HG03097 (cell line): ENCODE data around the gene RGS1.

Experiments
- ATAC-seq: cut with Tn5 transposase; IDR thresholded peaks from one replicate; pipeline ENCODE4 v1.9.1; 2021; ENCODE audit not compliant: unreplicated experiment, low FRiP score

Gene RGS1

DNA sequence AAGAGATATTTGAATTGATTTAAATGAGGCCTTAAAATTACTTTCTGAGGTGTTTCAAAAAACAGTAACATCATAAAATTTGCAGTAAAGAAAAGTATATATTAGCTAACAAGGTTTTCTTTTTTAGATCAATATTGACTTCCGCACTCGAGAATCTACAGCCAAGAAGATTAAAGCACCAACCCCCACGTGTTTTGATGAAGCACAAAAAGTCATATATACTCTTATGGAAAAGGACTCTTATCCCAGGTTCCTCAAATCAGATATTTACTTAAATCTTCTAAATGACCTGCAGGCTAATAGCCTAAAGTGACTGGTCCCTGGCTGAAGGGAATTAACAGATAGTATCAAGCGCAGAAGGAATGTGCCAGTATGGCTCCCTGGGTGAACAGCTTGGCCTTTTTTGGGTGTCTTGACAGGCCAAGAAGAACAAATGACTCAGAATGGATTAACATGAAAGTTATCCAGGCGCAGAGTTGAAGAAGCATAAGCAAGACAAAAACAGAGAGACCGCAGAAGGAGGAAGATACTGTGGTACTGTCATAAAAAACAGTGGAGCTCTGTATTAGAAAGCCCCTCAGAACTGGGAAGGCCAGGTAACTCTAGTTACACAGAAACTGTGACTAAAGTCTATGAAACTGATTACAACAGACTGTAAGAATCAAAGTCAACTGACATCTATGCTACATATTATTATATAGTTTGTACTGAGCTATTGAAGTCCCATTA is 3.6 kb downstream of the RGS1 start:
- ATAC-seq: peak; percentile 28

DNA sequence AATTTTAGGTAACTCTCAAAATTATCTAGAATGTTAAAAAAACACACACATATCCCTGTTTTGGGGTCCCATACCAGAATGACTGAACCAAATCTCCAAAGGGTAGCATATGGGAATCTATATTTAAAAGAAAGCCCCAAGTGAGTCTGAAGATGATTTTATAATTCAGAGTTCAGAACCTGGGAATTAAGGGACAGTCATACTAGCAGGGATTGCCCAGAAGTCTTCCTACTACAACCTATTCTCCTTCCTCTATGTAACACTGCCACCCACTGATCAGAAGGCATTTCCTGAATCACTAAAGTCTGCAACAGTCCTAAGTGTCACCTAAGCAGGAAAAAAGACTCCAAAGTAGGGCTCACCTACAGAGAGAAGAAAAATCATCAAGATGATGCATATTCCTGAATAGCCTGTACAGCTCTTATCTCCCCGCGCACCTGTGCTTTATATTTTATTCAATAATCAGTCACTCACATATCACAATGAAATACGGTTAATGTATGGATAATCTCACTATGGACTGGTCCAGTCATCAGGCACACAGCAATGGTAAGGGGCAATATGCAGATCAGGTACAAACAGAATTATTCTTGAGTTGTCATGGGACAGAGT is 4.9 kb downstream of the RGS1 start:
- no peak for ATAC-seq

DNA sequence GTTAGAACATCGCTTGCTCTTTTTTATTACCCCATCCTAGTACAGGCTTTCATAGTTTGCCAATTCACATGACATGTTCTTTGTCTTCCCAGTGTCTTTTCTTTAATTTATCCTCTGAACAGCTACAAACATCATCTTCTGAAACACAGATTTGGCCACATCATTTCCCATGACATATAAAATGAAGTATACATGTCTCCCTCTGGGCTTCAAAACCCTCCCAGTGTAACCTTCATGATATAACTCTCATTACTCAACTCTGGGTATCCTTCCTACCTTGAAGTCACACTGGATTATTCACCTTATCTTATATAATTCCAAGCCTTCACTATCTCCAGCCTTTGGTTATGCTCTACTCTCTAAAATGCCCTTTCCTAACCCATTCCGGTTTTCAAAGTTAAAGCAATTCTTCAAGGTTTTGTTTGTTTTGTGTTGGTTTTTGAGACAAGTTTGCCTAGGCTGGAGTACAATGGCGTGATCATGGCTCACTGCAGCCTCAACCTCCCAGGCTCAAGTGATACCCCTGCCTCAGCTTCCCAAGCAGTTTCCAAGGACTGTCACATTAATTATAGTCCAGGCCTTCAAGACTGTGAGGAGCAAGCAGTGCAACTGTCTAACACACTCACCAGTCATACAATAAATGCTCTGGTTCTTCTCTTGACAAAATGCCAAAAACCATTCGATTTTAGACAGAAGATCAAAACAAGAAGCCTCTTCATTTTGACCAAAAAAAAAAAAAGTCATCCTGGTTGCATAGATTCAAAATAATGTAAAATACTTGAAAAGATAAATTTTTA is 5.8 kb downstream of the RGS1 start:
- no peak for ATAC-seq

DNA sequence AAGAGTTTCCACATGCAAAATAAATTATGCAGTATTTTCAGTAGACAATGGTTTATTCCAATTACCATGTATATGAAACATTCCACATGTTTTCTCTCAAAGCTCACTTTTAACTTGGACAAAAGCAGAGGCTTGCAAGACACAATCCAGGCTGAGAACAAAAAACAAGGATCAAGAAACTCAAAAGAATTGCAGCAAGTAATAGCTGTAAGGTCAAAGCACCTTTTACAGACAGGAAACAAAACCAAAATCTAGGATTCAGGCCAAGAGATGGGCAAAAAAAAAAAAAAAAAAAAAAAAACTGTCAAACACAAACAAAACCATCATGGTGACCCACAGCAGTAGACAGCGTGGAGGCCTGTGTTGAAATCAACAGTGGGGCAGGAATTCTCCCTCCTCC is 9.3 kb downstream of the RGS1 start:
- no peak for ATAC-seq

DNA sequence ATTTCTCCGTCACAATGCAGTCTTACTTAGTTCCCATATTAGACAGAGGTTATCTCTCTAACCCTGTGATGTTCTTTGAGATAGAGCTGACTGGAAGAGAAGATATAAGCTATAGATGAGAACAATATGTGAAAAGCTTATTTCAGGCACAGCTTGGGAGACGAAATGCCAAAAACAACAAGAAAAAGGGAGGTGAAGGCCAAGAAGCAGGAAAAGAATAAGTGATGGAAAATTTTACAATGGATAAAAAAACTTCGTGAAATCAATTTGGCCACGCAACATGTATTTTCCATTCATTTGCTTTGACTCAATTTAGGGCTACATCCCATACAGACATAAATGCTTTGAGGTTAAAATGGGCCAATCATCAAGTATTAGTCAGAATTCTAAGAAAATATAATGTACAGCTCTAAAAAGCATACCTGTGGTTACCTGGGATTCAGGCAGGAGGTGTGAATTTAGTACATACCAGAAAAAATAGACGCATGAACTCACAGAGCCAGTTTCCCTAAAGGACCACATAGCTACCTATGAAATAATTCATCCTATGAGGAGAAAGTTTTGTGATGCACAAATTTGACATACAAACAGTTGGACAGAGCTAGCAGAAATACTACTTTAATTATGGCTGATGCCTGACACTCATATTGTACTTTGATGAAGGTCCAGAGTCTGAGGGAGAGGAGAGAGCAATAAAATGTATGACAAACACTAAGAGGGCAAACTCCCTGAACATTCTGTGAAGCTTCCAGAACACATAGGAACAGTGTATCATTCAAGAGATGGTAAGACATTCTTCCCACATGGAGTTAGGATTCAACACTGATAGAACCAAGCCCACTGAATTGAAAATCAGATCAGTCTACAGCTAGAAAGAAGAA is 12.1 kb downstream of the RGS1 start:
- no peak for ATAC-seq

DNA sequence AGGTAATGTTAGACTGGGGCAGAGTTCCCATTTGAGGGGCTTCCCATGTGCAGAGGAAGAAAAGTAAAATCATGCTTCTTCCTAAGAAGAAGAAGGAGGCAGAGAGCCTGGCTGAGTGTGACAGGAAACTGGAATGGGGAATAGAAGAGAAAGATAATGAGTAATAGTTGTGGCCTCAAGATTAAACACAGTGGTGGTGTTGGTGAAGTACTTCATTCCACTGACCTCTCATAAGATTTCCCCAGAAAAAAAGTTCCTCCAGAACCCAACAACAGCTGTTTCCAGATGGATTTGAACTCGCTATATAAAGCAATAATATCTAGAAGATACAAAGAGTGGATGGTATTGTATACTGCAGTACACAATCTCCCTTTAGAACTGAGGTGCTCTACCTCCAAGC is 13.0 kb downstream of the RGS1 start:
- no peak for ATAC-seq

DNA sequence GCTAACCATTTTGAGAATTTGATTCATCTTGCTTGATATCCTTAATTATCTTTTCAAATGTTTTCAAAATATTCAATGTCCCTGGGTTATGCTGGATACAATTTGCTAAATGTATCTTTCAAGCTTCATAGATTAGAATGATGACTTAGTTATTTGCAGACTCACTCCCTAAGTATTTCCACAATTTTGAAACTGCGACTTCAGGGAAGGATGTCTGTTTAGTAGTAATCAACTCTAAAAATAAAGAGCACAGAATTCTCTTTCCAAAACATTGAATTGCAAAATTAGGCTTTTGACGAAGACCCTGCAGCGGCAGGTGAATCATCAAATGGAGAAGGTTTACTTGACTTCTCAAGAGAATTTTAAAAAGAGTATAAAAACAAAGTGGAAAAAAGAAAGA is 14.2 kb downstream of the RGS1 start:
- ATAC-seq: no peak

DNA sequence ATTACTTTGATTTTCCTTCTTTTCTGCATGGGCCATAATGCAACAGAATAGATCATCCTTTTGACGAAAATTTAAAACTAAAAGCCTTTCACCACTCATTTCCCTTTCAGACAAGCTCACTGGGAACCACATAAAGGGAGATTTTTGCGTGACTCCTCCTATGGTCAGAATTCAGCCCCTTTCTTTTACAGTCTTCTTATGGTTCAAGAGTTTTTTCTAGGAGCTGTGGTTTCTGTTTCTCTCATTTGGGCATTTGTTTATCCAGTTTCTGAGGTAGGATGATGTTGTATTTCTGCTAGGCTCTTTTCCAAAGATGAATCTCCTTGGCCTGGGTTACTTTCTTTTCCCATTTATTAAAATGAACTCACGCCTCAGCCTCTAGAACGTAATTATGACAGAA is 16.9 kb downstream of the RGS1 start:
- ATAC-seq: no peak

DNA sequence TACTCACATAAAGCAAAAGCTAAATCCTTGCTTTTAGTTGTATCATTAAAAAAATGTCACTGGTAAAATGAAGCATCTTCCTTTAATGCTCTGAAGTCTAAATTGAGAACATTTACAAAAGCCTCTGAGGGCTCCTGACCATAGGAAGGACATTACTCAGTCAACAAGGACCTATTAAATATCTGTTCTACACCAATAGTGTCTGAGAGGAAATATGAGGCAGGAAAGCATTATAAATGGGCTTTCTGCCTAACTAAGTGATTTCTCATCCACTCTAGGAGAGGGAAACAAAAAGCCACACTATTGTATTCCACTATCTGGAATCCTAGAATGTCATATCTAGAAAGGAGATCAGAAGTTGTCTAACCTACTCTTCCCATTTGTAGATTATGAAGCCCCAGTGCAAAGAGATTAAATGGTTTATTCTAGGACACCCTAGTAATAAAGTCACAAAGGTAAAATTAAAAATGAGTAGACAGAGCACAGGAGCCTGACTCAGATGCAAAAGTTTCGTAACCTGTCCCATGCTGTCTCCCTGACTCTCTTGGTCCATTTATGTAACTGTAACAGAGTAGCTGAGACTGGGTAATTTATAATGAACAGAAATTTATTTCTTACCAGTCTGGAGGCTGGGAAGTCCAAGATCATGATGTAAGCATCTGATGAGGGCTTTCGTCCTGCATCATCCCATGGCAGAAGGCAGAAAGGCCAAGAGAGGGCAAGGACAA is 17.6 kb downstream of the RGS1 start:
- no peak for ATAC-seq

DNA sequence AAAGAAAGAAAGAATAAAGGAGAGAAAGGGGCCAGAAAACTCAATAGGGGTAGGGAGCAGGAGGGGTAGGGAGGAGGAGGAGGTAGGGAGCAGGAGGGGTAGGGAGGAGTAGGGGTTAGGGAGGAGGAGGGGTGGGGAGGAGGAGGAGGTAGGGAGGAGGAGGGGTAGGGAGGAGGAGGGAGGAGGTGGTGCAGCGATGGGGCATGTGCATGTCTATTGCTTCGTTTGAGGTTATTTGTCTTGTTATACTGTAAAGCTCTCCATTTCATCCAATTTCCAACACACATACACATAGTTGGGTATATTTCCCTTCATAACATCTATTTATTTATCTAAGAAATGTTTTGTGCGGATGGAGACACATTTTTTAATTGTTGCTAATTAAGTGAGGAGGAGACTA is 19.7 kb downstream of the RGS1 start:
- no peak for ATAC-seq

DNA sequence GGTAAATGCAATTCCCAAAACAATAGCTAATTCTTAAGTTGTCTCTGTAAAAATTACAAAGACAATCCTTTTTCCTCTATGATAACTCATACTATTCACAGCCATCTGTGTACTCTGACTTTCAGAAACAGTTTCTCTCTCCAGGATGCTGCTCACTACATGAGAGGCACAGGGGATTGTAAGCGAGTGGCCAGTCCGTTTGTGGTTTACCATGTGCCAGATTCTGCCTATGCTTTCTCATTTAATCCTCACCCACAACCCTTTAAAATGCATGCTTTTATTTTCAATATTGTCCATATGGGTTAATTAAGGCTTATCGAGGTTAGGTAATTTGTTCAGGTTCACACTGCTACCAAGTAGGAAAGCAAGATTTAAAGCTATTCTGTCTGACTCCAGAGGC is 23.0 kb downstream of the RGS1 start:
- no peak for ATAC-seq

DNA sequence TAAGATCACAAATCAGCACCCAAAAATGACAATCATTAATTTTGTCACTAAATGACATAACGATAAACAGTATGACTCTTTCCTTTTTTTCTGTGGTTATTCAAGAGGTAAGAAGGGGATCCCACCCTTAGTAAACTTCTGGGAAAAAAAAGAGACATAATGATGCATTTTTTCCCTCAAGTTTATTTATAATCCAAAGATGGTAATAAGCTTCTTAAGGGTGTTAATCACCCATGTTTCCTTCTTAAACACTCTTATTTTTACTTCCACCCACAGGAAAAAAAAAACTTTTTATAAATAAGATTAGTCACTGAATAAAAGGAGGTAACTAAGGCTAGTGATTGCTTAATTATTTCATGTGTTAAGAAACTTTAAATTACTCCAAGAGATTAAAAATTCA is 24.7 kb downstream of the RGS1 start:
- ATAC-seq: no peak

DNA sequence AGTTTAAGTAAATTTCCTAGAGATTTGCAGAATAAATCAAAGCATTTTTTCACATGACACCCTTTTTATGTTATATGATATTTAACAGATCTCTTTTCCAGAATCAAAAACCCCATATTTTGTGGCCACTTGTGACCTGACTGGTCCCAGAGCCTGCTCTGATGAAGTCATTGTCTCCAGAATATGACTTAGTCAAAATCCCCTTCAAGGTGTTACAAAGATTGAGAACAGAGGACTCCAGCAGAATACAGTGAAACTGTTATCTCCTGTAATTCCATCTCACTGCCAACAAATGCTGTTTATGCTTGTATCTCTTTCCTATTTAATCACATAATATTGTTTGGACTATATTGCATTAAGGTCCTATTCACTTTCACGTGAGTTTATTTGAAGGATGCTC is 25.6 kb downstream of the RGS1 start:
- peak; percentile 41 for ATAC-seq

DNA sequence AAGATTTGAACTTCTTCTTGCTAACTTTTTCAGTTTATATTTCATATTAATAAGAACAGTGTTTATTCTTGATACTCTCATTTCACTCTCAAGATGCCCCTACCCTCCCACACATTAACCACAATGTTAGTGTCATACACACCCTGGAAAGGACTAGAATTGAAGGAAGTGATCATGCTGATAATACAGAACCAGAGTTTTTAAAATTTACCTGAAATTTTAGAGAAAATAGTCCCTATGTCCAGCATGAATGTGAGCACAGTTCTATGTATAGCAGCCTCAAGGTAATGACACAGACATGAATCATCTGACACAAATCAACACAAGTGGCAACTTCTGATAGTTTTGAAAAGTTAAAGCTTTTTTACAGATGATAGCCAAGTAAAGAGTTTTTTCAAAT is 26.0 kb downstream of the RGS1 start:
- no peak for ATAC-seq

DNA sequence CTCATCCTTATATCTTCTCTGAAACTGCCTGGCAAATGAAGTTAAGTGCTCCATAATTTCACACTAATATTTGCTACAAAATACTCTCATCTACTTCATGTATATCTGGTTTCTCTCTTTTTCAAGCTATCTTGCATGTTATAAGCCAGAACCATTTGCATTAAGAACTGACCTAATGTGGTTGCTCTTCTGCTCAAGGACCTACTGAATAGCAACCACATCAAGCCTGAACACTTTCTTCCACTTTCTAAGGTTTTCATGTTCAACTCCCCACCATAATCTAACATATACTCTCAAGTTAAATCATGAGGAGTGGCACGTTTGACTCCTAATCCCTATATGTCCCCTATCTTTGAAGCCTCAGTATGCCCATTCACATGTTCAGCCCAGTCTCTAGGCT is 27.2 kb downstream of the RGS1 start:
- ATAC-seq: no peak

DNA sequence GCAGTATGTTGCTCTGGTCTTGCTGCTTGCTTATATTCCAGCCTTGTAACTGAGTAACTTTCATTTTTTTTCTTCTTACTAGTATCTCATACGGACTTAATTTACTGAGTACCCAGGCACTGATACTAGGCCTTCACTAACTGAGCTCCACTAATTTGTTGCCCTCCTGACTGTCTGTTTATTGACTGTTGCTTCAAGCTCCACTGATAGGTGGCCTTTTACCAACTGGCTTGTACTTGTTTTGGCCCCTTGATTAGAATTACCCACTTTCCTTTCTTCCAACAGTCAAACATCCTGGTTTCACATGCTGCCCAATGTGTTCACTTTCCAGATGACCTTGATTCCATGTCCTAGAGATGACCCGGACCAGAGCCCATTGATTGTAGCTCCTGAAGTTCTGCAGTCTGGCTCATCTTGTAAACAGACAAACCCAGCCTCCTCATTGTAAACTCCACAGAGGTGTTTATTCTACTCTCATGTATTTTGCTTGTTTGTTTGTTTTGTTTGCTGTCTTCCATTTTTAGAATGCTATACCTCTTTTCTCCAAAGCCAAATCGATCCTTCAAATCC is 27.7 kb downstream of the RGS1 start:
- ATAC-seq: no peak

DNA sequence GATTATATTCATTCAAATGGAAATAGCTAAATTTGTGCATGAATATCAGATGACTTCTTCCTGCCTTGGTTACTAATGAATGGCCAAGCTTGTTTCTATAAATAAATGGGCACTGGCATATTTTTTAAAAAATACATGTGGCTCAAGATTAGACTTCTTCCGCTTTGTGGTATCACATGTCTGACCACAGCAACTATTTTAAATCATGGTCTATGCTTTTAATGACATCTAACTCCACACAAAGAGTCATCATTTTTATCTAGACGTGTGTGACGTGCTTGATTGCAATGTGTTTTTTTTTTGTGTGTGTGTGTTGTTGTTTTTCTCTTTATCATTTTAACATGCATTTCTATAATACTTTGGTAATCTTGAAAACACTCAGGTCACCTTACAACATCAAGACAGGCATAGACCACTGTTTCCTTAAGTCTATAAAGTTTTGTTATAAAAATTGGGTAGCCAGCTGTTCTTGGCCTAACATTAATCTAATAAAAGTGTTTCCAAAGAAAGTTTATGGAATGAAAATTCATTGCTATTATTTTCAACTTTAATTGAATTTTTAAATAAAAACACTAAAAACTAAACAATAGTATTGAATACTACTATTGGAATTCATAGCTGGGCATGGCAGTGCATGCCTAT is 29.5 kb downstream of the RGS1 start:
- ATAC-seq: no peak

DNA sequence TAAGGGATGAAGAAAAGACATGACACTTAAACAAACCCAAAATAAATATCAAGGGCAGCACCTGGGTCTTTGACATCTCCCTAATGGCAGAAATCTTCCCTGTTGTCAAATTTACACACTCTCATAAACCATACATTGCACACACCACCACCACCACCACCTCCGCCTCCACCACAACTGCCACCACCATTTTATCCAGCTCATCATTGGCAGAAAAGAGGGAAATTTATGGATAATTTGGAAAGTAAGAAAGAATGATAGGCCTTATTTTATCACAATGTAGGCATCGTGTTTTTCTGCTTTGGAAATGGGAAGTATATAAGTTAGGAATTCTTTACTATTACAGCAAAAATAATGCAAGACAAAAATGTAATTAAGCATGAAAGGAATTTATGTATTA is 33.1 kb downstream of the RGS1 start:
- ATAC-seq: no peak
